ENCODE measurements around the gene STAMBPL1.
"Not testable (repeated sequence)": the region's sequence is repeated elsewhere in the genome, so short reads cannot be mapped to it uniquely, and the experiment has no call there.

The STAMBPL1 gene

GRCh38 chr10:88837632-88838031 lies 42.4 kb upstream of the STAMBPL1 start:
- not testable (repeated sequence) for H4K91ac ChIP-seq (ENCODE audit: low read length); H3K9me3 ChIP-seq (ENCODE audit: control insufficient read depth, low read length); H3K18ac ChIP-seq (ENCODE audit: low read depth in 1 of 2, low read length in 2 of 2); H3K4me3 ChIP-seq (ENCODE audit: insufficient read depth in 1 of 2, low read depth in 1 of 2, low read length in 2 of 2); H2BK120ac ChIP-seq (ENCODE audit: low read depth, low read length); H3K36me3 ChIP-seq (ENCODE audit: control insufficient read depth in 1 of 2, insufficient read depth in 2 of 2, low read depth in 1 of 2, low read length in 2 of 2); H2AK5ac ChIP-seq (ENCODE audit: low read length, severe bottlenecking); H3K4ac ChIP-seq (ENCODE audit: low read depth in 1 of 2, low read length in 2 of 2); H3K23ac ChIP-seq (ENCODE audit: low read length in 2 of 2); H4K8ac ChIP-seq (ENCODE audit: low read length); H3K9ac ChIP-seq (ENCODE audit: low read length); H2BK12ac ChIP-seq (ENCODE audit: low read length in 2 of 2); H3K79me1 ChIP-seq (replicated peaks; ENCODE audit: low read length, poor library complexity, severe bottlenecking); H2BK5ac ChIP-seq (ENCODE audit: low read depth, low read length, poor library complexity, severe bottlenecking); H3K27ac ChIP-seq (ENCODE audit: low read length, poor library complexity, severe bottlenecking); H2BK15ac ChIP-seq (ENCODE audit: low read depth, poor library complexity, severe bottlenecking); DNase-seq; H3K4me2 ChIP-seq (ENCODE audit: low read length, poor library complexity, severe bottlenecking); H3K27me3 ChIP-seq (ENCODE audit: control insufficient read depth in 1 of 2, insufficient read depth in 1 of 2, low read length in 2 of 2); H3K4me1 ChIP-seq (ENCODE audit: control insufficient read depth, insufficient read depth, low read depth, low read length); H3K14ac ChIP-seq (ENCODE audit: low read length in 2 of 2); H2AFZ ChIP-seq (ENCODE audit: low read depth, low read length)

- WGBS = 89% methylated on average over 5 of the region's 5 CpGs
- Histone ChIP-seq H3K14ac (ENCODE audit: low read length in 2 of 2) (no peak overlapping the region), H2BK15ac (ENCODE audit: low read depth, poor library complexity, severe bottlenecking) (no peak overlapping the region), H3K79me1 (replicated peaks; ENCODE audit: low read length, poor library complexity, severe bottlenecking) (no peaks in the 10 kb centered on the region), H3K4me2 (ENCODE audit: low read length, poor library complexity, severe bottlenecking) (no peak overlapping the region), H2AFZ (ENCODE audit: low read depth, low read length) (no peak overlapping the region), H3K9me3 (ENCODE audit: control insufficient read depth, low read length) (no peaks in the 10 kb centered on the region), H3K4ac (ENCODE audit: low read depth in 1 of 2, low read length in 2 of 2) (no peak overlapping the region), H3K9ac (ENCODE audit: low read length) (no peak overlapping the region), H4K91ac (ENCODE audit: low read length) (no peak overlapping the region), H3K4me3 (ENCODE audit: insufficient read depth in 1 of 2, low read depth in 1 of 2, low read length in 2 of 2) (no peak overlapping the region), H4K8ac (ENCODE audit: low read length) (no peak overlapping the region), H3K27me3 (ENCODE audit: control insufficient read depth in 1 of 2, insufficient read depth in 1 of 2, low read length in 2 of 2) (no peaks in the 10 kb centered on the region), H2BK12ac (ENCODE audit: low read length in 2 of 2) (no peak overlapping the region), H3K23ac (ENCODE audit: low read length in 2 of 2) (no peak overlapping the region), H3K27ac (ENCODE audit: low read length, poor library complexity, severe bottlenecking) (no peak overlapping the region), H3K18ac (ENCODE audit: low read depth in 1 of 2, low read length in 2 of 2) (no peak overlapping the region), H3K4me1 (ENCODE audit: control insufficient read depth, insufficient read depth, low read depth, low read length) (no peaks in the 10 kb centered on the region), H3K36me3 (ENCODE audit: control insufficient read depth in 1 of 2, insufficient read depth in 2 of 2, low read depth in 1 of 2, low read length in 2 of 2) (no peaks in the 10 kb centered on the region), H2BK120ac (ENCODE audit: low read depth, low read length) (no peak overlapping the region), H2BK5ac (ENCODE audit: low read depth, low read length, poor library complexity, severe bottlenecking) (no peak overlapping the region), H2AK5ac (ENCODE audit: low read length, severe bottlenecking) (no peak overlapping the region)
- DNase-seq = no peak
These were observed 41.2 kb upstream of the STAMBPL1 start for GRCh38 chr10:88838766-88839350.

GRCh38 chr10:88840104-88840503 lies 39.9 kb upstream of the STAMBPL1 start:
- no peak overlapping the region for H2BK15ac ChIP-seq (ENCODE audit: low read depth, poor library complexity, severe bottlenecking)
- DNase-seq = no peak
- peak overlapping the region; percentile 43 for H3K27ac ChIP-seq (ENCODE audit: low read length, poor library complexity, severe bottlenecking)
- H4K91ac ChIP-seq (ENCODE audit: low read length) = no peak overlapping the region
- H3K4me2 ChIP-seq (ENCODE audit: low read length, poor library complexity, severe bottlenecking) = no peak overlapping the region
- H3K9me3 ChIP-seq (ENCODE audit: control insufficient read depth, low read length) = no peaks in the 10 kb centered on the region
- no peak overlapping the region for H2AFZ ChIP-seq (ENCODE audit: low read depth, low read length)
- no peak overlapping the region for H3K4me3 ChIP-seq (ENCODE audit: insufficient read depth in 1 of 2, low read depth in 1 of 2, low read length in 2 of 2)
- H3K9ac ChIP-seq (ENCODE audit: low read length) = no peak overlapping the region
- H3K14ac ChIP-seq (ENCODE audit: low read length in 2 of 2) = no peak overlapping the region
- H3K36me3 ChIP-seq (ENCODE audit: control insufficient read depth in 1 of 2, insufficient read depth in 2 of 2, low read depth in 1 of 2, low read length in 2 of 2) = no peaks in the 10 kb centered on the region
- no peak overlapping the region for H4K8ac ChIP-seq (ENCODE audit: low read length)
- H3K23ac ChIP-seq (ENCODE audit: low read length in 2 of 2) = no peak overlapping the region
- H2BK120ac ChIP-seq (ENCODE audit: low read depth, low read length) = no peak overlapping the region
- no peak overlapping the region for H2AK5ac ChIP-seq (ENCODE audit: low read length, severe bottlenecking)
- H3K4me1 ChIP-seq (ENCODE audit: control insufficient read depth, insufficient read depth, low read depth, low read length) = no peaks in the 10 kb centered on the region
- no CpG with 5 or more reads among the region's 3 CpGs for WGBS
- no peak overlapping the region for H2BK5ac ChIP-seq (ENCODE audit: low read depth, low read length, poor library complexity, severe bottlenecking)
- no peak overlapping the region for H2BK12ac ChIP-seq (ENCODE audit: low read length in 2 of 2)
- no peak overlapping the region for H3K18ac ChIP-seq (ENCODE audit: low read depth in 1 of 2, low read length in 2 of 2)
- H3K27me3 ChIP-seq (ENCODE audit: control insufficient read depth in 1 of 2, insufficient read depth in 1 of 2, low read length in 2 of 2) = no peaks in the 10 kb centered on the region
- H3K79me1 ChIP-seq (replicated peaks; ENCODE audit: low read length, poor library complexity, severe bottlenecking) = no peaks in the 10 kb centered on the region
- no peak overlapping the region for H3K4ac ChIP-seq (ENCODE audit: low read depth in 1 of 2, low read length in 2 of 2)

DNA sequence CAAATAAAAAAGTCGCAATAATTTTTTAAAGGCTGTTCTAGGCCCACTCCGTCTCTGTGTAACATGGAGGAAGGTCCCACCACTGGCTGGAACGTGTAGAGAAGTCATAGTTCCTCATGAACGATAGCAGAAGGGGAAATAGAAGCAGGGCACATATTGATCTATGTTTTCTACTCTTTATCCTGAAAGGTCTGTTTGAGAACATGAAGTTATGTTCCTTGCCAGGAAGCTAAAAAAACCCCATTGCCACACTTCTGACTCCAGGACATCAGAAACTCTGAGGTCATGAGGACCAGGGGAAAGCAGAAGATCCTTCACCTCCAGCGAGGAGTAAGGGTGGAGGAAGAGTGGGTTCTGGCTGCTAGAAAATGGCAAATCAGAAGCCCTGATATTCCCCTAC lies 39.2 kb upstream of the STAMBPL1 start:
- no peak overlapping the region for H3K4me2 ChIP-seq (ENCODE audit: low read length, poor library complexity, severe bottlenecking)
- no peak overlapping the region for H3K9ac ChIP-seq (ENCODE audit: low read length)
- H3K9me3 ChIP-seq (ENCODE audit: control insufficient read depth, low read length) = no peaks in the 10 kb centered on the region
- WGBS = 78% methylated on average over 3 of the region's 5 CpGs
- no peaks in the 10 kb centered on the region for H3K79me1 ChIP-seq (replicated peaks; ENCODE audit: low read length, poor library complexity, severe bottlenecking)
- H2BK12ac ChIP-seq (ENCODE audit: low read length in 2 of 2) = no peak overlapping the region
- no peaks in the 10 kb centered on the region for H3K36me3 ChIP-seq (ENCODE audit: control insufficient read depth in 1 of 2, insufficient read depth in 2 of 2, low read depth in 1 of 2, low read length in 2 of 2)
- no peak overlapping the region for H3K23ac ChIP-seq (ENCODE audit: low read length in 2 of 2)
- H2BK15ac ChIP-seq (ENCODE audit: low read depth, poor library complexity, severe bottlenecking) = no peak overlapping the region
- peak overlapping the region; percentile 18 for H2AK5ac ChIP-seq (ENCODE audit: low read length, severe bottlenecking)
- H4K8ac ChIP-seq (ENCODE audit: low read length) = no peak overlapping the region
- no peaks in the 10 kb centered on the region for H3K27me3 ChIP-seq (ENCODE audit: control insufficient read depth in 1 of 2, insufficient read depth in 1 of 2, low read length in 2 of 2)
- no peak overlapping the region for H3K4ac ChIP-seq (ENCODE audit: low read depth in 1 of 2, low read length in 2 of 2)
- no peak overlapping the region for H3K18ac ChIP-seq (ENCODE audit: low read depth in 1 of 2, low read length in 2 of 2)
- H2AFZ ChIP-seq (ENCODE audit: low read depth, low read length) = no peak overlapping the region
- no peak overlapping the region for H3K27ac ChIP-seq (ENCODE audit: low read length, poor library complexity, severe bottlenecking)
- no peak overlapping the region for H2BK120ac ChIP-seq (ENCODE audit: low read depth, low read length)
- DNase-seq = no peak
- no peak overlapping the region for H3K14ac ChIP-seq (ENCODE audit: low read length in 2 of 2)
- H3K4me1 ChIP-seq (ENCODE audit: control insufficient read depth, insufficient read depth, low read depth, low read length) = no peaks in the 10 kb centered on the region
- H3K4me3 ChIP-seq (ENCODE audit: insufficient read depth in 1 of 2, low read depth in 1 of 2, low read length in 2 of 2) = no peak overlapping the region
- no peak overlapping the region for H2BK5ac ChIP-seq (ENCODE audit: low read depth, low read length, poor library complexity, severe bottlenecking)
- H4K91ac ChIP-seq (ENCODE audit: low read length) = no peak overlapping the region

Data from mesenchymal stem cell (in vitro differentiated cells and primary cell).